Measurements from ENCODE around the gene SMPDL3B. TPM values are rescaled to one million over a fixed set of nuclear protein-coding genes. Genes with fewer than 3 reads are reported as not detected.

Gene SMPDL3B, protein sequence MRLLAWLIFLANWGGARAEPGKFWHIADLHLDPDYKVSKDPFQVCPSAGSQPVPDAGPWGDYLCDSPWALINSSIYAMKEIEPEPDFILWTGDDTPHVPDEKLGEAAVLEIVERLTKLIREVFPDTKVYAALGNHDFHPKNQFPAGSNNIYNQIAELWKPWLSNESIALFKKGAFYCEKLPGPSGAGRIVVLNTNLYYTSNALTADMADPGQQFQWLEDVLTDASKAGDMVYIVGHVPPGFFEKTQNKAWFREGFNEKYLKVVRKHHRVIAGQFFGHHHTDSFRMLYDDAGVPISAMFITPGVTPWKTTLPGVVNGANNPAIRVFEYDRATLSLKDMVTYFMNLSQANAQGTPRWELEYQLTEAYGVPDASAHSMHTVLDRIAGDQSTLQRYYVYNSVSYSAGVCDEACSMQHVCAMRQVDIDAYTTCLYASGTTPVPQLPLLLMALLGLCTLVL
- total RNA-seq (2022; extraction: Qiagen RNA extraction; ENCODE audit: low read depth) = 0.71 to 1.2 TPM (median 0.99 TPM) in 5 replicates

DNA sequence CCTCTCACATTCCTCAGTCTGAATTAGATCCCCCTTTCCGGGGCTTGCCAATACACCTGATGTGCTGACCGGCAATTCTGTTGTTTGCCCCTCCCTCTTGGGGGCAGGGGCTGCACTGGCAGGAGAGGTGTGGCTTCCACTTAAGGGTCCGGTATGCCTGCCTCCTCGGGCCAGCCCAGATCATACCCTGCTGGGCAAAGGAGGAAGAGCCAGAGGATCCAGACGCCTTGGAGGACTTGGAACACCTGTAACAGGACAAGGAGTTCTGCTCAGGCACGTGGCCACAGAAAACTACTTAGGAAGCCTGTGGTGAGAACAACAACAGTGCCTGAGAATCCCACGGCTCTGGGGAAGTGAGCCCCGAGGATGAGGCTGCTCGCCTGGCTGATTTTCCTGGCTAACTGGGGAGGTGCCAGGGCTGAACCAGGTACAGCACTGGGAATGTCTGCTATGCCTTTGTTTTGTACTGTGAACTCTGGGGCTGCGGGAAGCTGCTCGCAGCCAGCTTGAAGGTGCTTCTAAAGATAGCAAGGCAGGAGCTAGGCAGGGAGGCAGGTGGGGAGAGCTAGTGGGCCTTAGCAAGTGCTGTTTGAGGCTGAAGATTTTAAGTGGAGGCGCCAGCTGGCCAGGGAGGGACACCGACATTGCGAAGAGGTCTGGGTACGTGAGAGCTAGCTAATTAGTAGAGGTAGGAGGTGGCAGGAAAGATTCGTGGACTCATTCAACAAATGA is at the start of gene SMPDL3B:
TSS of gene SMPDL3B (plus strand) at position 183 of the 732 bp plus-strand sequence. CDS start at position 367, 184 bp downstream.

DNA sequence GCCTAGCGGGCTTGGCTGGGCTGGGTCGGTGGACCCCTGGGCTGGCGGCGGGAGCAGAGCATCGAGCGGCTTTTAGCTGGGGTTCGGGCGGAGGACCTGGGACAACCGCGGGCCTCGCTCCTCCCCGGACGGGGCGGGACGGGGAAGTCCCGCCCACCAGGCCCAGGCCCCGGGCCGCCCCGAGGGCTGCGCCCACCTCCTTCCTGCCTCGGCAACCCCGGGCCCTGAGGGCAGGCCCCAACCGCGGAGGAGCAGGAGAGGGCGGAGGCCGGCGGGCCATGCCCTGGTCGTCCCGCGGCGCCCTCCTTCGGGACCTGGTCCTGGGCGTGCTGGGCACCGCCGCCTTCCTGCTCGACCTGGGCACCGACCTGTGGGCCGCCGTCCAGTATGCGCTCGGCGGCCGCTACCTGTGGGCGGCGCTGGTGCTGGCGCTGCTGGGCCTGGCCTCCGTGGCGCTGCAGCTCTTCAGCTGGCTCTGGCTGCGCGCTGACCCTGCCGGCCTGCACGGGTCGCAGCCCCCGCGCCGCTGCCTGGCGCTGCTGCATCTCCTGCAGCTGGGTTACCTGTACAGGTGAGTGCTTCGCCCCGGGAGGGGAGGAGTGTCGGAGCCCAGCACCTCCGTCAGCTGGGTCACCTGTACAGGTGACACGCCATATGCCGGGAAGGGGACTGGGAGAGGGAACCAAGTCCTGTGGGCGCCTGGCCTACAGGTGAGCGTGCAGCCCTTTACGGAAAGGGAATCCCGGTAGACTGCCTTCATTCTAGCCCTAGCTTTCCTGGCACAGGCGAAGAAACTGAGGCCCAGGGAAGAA is 25.2 kb downstream of the SMPDL3B start, which contains the start of gene XKR8:
TSS of gene XKR8 (plus strand) at position 182 of the 812 bp plus-strand sequence. CDS start at position 279, 97 bp downstream.

Other genes starting within 250 kb of the SMPDL3B start
- 4.8 to 6.1 TPM (median 5.5 TPM) in 5 replicates for gene FAM76A, start 209.0 kb upstream of the SMPDL3B start, total RNA-seq (2022; extraction: Qiagen RNA extraction; ENCODE audit: low read depth)
- gene STX12, start 161.8 kb upstream of the SMPDL3B start, total RNA-seq (2022; extraction: Qiagen RNA extraction; ENCODE audit: low read depth) = 6.8 to 9.9 TPM (median 8.8 TPM) in 5 replicates
- gene PPP1R8, start 104.2 kb upstream of the SMPDL3B start, total RNA-seq (2022; extraction: Qiagen RNA extraction; ENCODE audit: low read depth) = 36.7 to 44.4 TPM (median 41.1 TPM) in 5 replicates
- 0.51 to 1.8 TPM (median 0.94 TPM) in 5 replicates for gene THEMIS2, start 62.5 kb upstream of the SMPDL3B start, total RNA-seq (2022; extraction: Qiagen RNA extraction; ENCODE audit: low read depth)
- gene RPA2, start 20.4 kb upstream of the SMPDL3B start, total RNA-seq (2022; extraction: Qiagen RNA extraction; ENCODE audit: low read depth) = 36.5 to 43.2 TPM (median 38.9 TPM) in 5 replicates
- gene XKR8, start 25.0 kb downstream of the SMPDL3B start, total RNA-seq (2022; extraction: Qiagen RNA extraction; ENCODE audit: low read depth) = 3.8 to 6.7 TPM (median 6.3 TPM) in 5 replicates
- 5.9 to 7.1 TPM (median 6.6 TPM) in 5 replicates for gene EYA3, start 153.6 kb downstream of the SMPDL3B start, total RNA-seq (2022; extraction: Qiagen RNA extraction; ENCODE audit: low read depth)
- 0.25 to 0.57 TPM (median 0.33 TPM) in 5 replicates for gene PTAFR, start 241.7 kb downstream of the SMPDL3B start, total RNA-seq (2022; extraction: Qiagen RNA extraction; ENCODE audit: low read depth)

All from A549 treated with CpdA at 1 μM for 4 hours (cell line).